Omental fat pad (tissue), 4 donors: ENCODE results near the gene VEGFA. TPM values are rescaled to one million over a fixed set of nuclear protein-coding genes. Genes with fewer than 3 reads are reported as not detected.

Experiments used
- ATAC-seq: fragments of 150-250 bp; one replicate; pipeline ENCODE4 v1.9.1; 2016; ENCODE audit warnings: mild to moderate bottlenecking, moderate library complexity; ENCODE audit not compliant: low FRiP score
- DNase-seq: peaks from one replicate; pipeline ENCODE4 v3.0.0-alpha.2; 2019; ENCODE audit warnings: low spot score
- total RNA-seq, 4 donors: library from RNA; depleted of rRNA; stranded (reverse); fragments of >200 nt; gene quantifications; one replicate each; pipeline ENCODE4 v1.1.0, GENCODE V29; 2016
- TF ChIP-seq, protein P1 (sequence below), 3 donors: fragments of 450-650 bp; IDR thresholded peaks; one replicate each; pipeline ENCODE4 v1.5.1; 2016 to 2017; ENCODE audit warnings: antibody characterized with exemption in 3 of 3, mild to moderate bottlenecking in 3 of 3, moderate library complexity in 2 of 3

The VEGFA gene
- total RNA-seq, 4 donors from 2014 or later: 157 to 656 (median 510) TPM

DNA sequence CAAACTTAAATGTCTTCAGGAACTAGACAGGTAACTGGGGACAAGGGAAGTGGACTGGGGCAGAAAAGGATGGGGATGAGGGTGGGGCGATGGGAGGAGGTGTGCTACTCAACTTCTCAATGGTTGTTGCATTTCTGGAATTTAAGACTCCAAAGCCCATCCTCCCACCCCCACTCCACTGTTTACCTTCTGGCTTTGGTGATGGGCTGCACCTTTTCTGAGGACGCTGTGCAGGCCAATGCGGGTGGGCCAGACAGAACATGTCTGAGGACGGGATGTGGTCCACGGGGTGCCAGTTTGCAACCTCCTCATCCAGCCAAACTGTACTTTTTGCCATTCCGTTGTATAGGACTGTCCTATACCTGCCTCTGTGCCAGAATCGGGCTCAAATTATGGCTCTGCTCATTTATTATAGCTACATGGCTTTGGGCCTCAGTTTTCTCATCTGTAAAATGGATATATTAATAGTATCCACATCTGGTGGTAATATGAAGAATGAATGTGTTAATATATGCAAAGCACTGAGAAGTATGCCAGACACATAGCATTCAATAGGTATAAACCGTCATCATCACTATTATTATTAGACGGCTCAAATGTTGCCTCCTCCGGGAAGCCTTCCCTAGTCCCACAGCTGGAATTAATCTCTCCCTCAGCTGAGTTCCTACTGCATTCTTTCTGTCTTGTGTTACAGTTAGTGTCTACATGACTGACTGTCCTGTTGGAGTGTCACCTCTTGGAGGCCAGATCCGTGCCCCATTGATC, 31.0 kb upstream of the VEGFA start:
- DNase-seq: no peak
- TF ChIP-seq, protein P1, sequence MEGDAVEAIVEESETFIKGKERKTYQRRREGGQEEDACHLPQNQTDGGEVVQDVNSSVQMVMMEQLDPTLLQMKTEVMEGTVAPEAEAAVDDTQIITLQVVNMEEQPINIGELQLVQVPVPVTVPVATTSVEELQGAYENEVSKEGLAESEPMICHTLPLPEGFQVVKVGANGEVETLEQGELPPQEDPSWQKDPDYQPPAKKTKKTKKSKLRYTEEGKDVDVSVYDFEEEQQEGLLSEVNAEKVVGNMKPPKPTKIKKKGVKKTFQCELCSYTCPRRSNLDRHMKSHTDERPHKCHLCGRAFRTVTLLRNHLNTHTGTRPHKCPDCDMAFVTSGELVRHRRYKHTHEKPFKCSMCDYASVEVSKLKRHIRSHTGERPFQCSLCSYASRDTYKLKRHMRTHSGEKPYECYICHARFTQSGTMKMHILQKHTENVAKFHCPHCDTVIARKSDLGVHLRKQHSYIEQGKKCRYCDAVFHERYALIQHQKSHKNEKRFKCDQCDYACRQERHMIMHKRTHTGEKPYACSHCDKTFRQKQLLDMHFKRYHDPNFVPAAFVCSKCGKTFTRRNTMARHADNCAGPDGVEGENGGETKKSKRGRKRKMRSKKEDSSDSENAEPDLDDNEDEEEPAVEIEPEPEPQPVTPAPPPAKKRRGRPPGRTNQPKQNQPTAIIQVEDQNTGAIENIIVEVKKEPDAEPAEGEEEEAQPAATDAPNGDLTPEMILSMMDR (IDR thresholded peaks at IDR 0.05): no peak
- no peak for ATAC-seq

DNA sequence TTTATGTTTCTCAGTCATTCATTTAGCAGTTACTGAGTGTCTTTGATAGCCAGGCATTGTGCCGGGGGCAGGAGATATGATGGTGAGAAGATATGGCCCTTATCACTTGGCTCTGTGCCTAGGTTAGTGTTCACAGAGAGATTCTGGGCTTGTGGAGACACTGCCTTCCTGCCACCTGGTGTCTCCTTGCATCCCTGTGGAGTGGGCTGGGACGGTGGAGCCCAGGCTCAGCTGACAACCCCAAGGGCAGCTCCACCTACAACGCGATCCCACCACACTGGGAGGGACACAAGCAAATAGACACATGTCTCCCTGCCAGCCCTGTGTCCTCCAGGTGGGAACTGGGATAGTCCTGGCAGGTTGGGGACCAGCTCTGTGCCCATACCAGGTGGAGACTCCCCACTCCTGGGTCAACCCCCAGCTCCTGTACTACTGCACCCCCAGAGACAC, 30.3 kb upstream of the VEGFA start:
- no peak for DNase-seq
- TF ChIP-seq, protein P1 (IDR thresholded peaks at IDR 0.05): no peak
- ATAC-seq: no peak

GRCh38 chr6:43740321-43740960, 29.6 kb upstream of the VEGFA start:
- no peak for ATAC-seq
- TF ChIP-seq, protein P1 (IDR thresholded peaks at IDR 0.05): no peak
- DNase-seq: no peak

- DNase-seq (no peak), ATAC-seq (no peak)
- TF ChIP-seq, protein P1 (IDR thresholded peaks at IDR 0.05): no peak
These were observed 28.8 kb upstream of the VEGFA start for GRCh38 chr6:43740961-43741764.

GRCh38 chr6:43741829-43742228, 28.2 kb upstream of the VEGFA start:
- DNase-seq (no peak), ATAC-seq (no peak)
- TF ChIP-seq, protein P1 (IDR thresholded peaks at IDR 0.05): no peak

- DNase-seq: no peak
- TF ChIP-seq, protein P1 (IDR thresholded peaks at IDR 0.05): no peak
- no peak for ATAC-seq
These were observed 27.7 kb upstream of the VEGFA start for GRCh38 chr6:43742285-43742684.
